ENCODE measurements around the gene DCAF16.

Gene DCAF16

DNA sequence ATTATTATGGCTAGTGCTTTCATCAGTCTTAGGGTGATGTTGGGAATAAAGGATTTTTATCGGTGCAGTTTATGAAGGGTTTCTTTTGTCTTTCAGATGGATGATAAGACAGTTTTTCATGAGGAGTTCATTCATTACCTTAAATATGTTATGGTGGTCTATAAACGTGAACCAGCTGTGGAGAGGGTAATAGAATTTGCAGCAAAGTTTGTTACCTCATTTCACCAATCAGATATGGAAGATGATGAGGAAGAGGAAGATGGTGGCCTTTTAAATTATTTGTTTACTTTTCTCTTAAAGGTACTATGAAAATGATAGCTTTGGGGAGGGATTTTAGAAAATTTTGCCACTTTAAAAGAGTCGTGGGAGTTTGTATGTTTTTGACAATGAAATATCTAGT lies 1.6 kb upstream of the DCAF16 start:
- Histone ChIP-seq H3K27ac (ENCODE audit: low read length) (no peak overlapping the region), H3K4me3 (ENCODE audit: low read length) (peak overlapping the region; percentile 99), H3K4me1 (ENCODE audit: insufficient read depth, low read length) (peaks cover 12% of the 10 kb centered on the region), H3K9ac (ENCODE audit: low read depth, low read length) (peak overlapping the region; percentile 99), H3K36me3 (ENCODE audit: insufficient read depth, low read depth, low read length) (peaks cover 44% of the 10 kb centered on the region), H3K27me3 (ENCODE audit: insufficient read depth, low read length) (no peaks in the 10 kb centered on the region), H3K9me3 (ENCODE audit: insufficient read depth, low read depth, low read length) (no peaks in the 10 kb centered on the region)

DNA sequence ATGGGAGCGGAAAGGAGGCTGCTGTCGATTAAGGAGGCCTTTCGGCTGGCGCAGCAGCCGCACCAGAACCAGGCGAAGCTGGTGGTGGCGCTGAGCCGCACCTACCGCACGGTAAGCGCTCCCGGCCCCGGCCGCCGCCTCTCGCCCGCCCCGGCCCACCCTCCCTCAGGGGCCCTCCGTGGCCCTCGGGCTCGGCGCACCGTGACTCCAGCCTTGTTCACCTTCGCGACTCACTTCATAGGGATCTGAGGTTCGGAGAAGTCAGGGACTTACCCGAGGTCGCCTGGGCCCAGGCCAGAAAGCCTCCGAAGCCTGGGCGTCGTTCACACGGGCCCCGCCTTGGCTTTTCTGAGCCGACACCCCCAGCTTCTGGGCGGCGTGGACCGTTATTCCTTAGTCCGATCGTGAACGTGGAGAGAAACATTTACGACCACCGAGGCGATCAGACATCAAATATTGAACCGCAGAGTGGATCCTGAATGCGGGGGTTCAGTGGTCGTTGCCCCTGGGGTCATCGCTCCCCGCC lies 584 bp upstream of the DCAF16 start:
- Histone ChIP-seq H3K4me1 (ENCODE audit: insufficient read depth, low read length) (peaks cover 18% of the 10 kb centered on the region), H3K4me3 (ENCODE audit: low read length) (peak overlapping the region; percentile 99), H3K27ac (ENCODE audit: low read length) (peak overlapping the region; percentile 9), H3K27me3 (ENCODE audit: insufficient read depth, low read length) (no peaks in the 10 kb centered on the region), H3K9ac (ENCODE audit: low read depth, low read length) (peak overlapping the region; percentile 99), H3K9me3 (ENCODE audit: insufficient read depth, low read depth, low read length) (no peaks in the 10 kb centered on the region), H3K36me3 (ENCODE audit: insufficient read depth, low read depth, low read length) (peaks cover 37% of the 10 kb centered on the region)

DNA sequence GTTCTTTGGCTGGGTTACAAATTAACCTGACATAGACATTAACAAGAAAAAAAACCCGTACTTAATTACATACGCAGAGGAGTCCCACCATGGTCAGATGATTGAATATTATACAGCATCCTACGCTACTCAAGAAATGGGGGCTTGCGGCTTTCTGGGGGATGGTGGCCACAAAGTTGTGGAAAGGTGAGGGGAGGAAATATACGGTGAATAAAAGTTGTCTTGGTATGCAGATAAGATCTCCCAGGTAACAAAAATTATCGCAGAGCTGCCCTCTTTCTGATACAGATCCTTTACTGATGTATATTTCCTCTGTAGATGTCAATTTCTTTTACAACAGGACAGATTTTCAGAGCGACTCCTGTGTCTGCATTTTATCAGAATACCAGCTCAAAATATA lies 890 bp downstream of the DCAF16 start:
- Histone ChIP-seq H3K9me3 (ENCODE audit: insufficient read depth, low read depth, low read length) (no peaks in the 10 kb centered on the region), H3K9ac (ENCODE audit: low read depth, low read length) (peak overlapping the region; percentile 99), H3K36me3 (ENCODE audit: insufficient read depth, low read depth, low read length) (peaks cover 35% of the 10 kb centered on the region), H3K27me3 (ENCODE audit: insufficient read depth, low read length) (no peaks in the 10 kb centered on the region), H3K4me1 (ENCODE audit: insufficient read depth, low read length) (peaks cover 18% of the 10 kb centered on the region), H3K4me3 (ENCODE audit: low read length) (peak overlapping the region; percentile 99), H3K27ac (ENCODE audit: low read length) (peak overlapping the region; percentile 89)

DNA sequence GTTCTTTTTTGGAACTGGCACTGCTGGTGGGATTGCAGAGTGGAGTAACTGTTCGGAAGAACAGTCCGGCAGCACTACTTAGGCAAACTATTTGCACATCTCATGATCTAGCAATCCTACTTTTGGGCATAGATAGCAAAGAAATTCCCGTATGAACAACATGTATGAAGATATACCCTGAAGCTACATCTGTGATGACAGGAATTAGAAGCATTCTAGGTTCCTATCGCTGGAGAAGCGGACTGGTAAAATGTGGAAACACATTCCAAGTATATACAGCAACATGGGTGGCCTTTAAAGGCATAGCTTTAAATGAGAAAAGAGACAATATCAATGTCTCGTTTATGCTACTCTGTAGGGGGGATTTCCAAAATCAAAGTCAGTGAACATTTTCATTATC lies 3.1 kb downstream of the DCAF16 start:
- Histone ChIP-seq H3K27ac (ENCODE audit: low read length) (no peak overlapping the region), H3K4me1 (ENCODE audit: insufficient read depth, low read length) (peaks cover 18% of the 10 kb centered on the region), H3K9me3 (ENCODE audit: insufficient read depth, low read depth, low read length) (no peaks in the 10 kb centered on the region), H3K27me3 (ENCODE audit: insufficient read depth, low read length) (no peaks in the 10 kb centered on the region), H3K9ac (ENCODE audit: low read depth, low read length) (peak overlapping the region; percentile 57; the same call in 1 of the 2 replicates), H3K36me3 (ENCODE audit: insufficient read depth, low read depth, low read length) (peaks cover 50% of the 10 kb centered on the region), H3K4me3 (ENCODE audit: low read length) (peak overlapping the region; percentile 99)

DNA sequence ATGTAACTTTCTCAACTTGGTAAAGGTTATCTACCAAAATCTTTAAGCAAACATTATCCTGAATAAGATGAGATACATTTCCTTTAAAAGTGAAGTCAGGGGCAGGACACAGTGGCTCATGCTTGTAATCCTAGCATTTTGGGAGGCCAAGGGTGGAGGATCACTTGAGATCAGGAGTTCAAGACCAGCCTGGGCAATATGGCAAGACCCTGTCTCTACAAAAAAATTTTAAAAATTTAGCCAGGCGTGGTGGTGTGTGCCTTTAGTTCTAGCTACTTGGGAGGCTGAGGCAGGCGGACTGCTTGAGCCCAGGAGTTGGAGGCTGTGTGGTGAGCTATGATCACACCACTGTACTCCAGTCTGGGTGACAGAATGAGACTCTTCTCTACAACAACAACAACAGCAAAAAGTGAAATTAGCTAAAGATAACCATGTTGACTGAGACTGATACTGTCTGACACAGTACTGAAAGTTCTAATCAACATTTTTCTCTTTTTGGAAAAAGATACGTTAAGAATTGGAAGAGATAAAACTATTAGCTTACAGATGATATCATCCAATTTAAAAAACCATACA lies 4.9 kb downstream of the DCAF16 start:
- no peak overlapping the region for H3K4me3 ChIP-seq (ENCODE audit: low read length)
- no peaks in the 10 kb centered on the region for H3K27me3 ChIP-seq (ENCODE audit: insufficient read depth, low read length)
- no peak overlapping the region for H3K9ac ChIP-seq (ENCODE audit: low read depth, low read length)
- peaks cover 18% of the 10 kb centered on the region for H3K4me1 ChIP-seq (ENCODE audit: insufficient read depth, low read length)
- H3K27ac ChIP-seq (ENCODE audit: low read length), result no peak overlapping the region
- peaks cover 66% of the 10 kb centered on the region for H3K36me3 ChIP-seq (ENCODE audit: insufficient read depth, low read depth, low read length)
- H3K9me3 ChIP-seq (ENCODE audit: insufficient read depth, low read depth, low read length), result no peaks in the 10 kb centered on the region

DNA sequence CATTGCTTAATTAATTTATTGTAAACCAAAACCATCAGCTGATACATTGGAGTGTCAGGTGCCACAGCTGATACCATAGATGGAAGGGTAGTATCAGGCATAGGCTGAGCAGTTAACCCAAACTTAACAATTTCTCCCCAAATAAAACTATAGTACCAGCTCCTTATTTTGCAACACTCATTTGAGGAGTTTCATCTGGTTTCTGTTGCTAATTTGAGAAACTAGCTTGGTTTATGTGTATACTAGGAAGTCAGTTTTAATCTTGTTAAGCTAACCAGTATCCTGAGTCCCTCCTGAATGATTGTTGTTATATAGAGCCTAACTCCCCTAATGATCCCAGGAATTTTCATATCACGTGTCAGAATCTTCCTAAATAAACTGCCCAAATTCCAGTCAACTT lies 12.7 kb downstream of the DCAF16 start:
- H3K9ac ChIP-seq (ENCODE audit: low read depth, low read length), result no peak overlapping the region
- H3K27me3 ChIP-seq (ENCODE audit: insufficient read depth, low read length), result no peaks in the 10 kb centered on the region
- H3K4me1 ChIP-seq (ENCODE audit: insufficient read depth, low read length), result no peaks in the 10 kb centered on the region
- peaks cover 36% of the 10 kb centered on the region for H3K36me3 ChIP-seq (ENCODE audit: insufficient read depth, low read depth, low read length)
- H3K27ac ChIP-seq (ENCODE audit: low read length), result no peak overlapping the region
- H3K4me3 ChIP-seq (ENCODE audit: low read length), result no peak overlapping the region
- H3K9me3 ChIP-seq (ENCODE audit: insufficient read depth, low read depth, low read length), result no peaks in the 10 kb centered on the region

DNA sequence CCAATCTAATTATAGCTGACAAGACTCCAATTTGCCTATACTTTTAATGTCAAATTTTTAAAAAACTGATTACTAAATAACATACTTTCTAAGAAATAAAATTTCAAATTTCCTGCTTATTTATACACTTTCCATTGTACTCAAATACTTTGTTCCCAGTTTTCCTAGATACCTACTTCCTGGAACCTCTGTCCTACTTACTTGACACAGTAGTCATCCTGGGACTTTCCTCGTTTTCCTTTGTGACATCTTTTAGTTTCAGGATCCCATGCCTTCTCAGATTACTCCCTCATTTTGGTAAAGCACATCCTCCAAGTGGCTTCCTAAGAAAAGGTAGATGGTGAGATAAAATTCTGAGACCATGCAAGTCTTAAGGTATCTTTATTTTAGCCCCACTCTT lies 15.8 kb downstream of the DCAF16 start:
- Histone ChIP-seq H3K27ac (ENCODE audit: low read length) (no peak overlapping the region), H3K9me3 (ENCODE audit: insufficient read depth, low read depth, low read length) (0 out of 2 replicates have a peak, but pooled peaks cover 3% of the 10 kb centered on the region), H3K4me3 (ENCODE audit: low read length) (no peak overlapping the region), H3K36me3 (ENCODE audit: insufficient read depth, low read depth, low read length) (peaks cover 11% of the 10 kb centered on the region; the same call in 1 of the 2 replicates), H3K9ac (ENCODE audit: low read depth, low read length) (no peak overlapping the region), H3K4me1 (ENCODE audit: insufficient read depth, low read length) (no peaks in the 10 kb centered on the region), H3K27me3 (ENCODE audit: insufficient read depth, low read length) (no peaks in the 10 kb centered on the region)

DNA sequence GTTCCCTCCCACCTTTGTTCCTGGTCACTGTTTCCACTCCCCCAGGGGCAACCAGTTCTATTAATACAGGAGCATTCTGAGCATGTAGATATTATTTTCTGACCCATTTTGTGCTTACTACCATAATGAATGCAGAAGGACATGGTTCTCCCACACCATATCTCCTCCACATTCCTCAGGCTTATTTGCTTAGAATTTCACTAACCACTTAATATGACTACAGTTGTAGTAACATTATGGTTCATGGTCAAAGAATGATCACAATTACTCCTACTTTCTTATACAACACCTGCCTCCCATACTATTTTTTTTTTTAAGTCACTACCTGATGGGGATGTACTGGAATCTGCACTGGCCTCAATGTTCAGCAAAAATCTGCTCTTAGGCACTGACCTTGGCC lies 21.6 kb downstream of the DCAF16 start:
- H3K27me3 ChIP-seq (ENCODE audit: insufficient read depth, low read length), result no peaks in the 10 kb centered on the region
- H3K9ac ChIP-seq (ENCODE audit: low read depth, low read length), result no peak overlapping the region
- H3K4me3 ChIP-seq (ENCODE audit: low read length), result no peak overlapping the region
- H3K36me3 ChIP-seq (ENCODE audit: insufficient read depth, low read depth, low read length), result peaks cover 4% of the 10 kb centered on the region; the same call in 1 of the 2 replicates
- no peak overlapping the region for H3K27ac ChIP-seq (ENCODE audit: low read length)
- H3K9me3 ChIP-seq (ENCODE audit: insufficient read depth, low read depth, low read length), result 0 out of 2 replicates have a peak, but pooled peaks cover 3% of the 10 kb centered on the region
- H3K4me1 ChIP-seq (ENCODE audit: insufficient read depth, low read length), result no peaks in the 10 kb centered on the region

DNA sequence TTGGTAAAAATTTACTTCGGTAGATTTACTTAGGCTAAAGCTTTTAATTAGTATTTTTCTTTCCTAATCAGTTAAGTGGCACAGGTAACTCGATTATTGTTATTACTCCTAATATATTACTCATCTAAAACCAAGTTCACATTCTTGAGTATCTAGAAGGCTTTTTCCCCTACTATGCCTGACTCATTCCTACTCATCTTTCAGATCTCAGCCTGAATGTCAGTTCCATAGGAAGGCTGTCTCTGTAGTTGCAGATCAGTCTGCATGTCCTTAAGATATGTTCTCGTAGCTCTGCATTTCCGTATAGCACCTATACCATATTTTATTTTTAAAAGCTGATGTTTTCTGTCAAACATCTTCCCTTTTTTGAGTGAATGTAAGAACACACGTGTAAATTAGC lies 23.2 kb downstream of the DCAF16 start:
- peaks cover 14% of the 10 kb centered on the region for H3K27me3 ChIP-seq (ENCODE audit: insufficient read depth, low read length)
- no peaks in the 10 kb centered on the region for H3K4me1 ChIP-seq (ENCODE audit: insufficient read depth, low read length)
- 0 out of 2 replicates have a peak, but pooled peaks cover 3% of the 10 kb centered on the region for H3K9me3 ChIP-seq (ENCODE audit: insufficient read depth, low read depth, low read length)
- no peak overlapping the region for H3K4me3 ChIP-seq (ENCODE audit: low read length)
- no peak overlapping the region for H3K9ac ChIP-seq (ENCODE audit: low read depth, low read length)
- H3K36me3 ChIP-seq (ENCODE audit: insufficient read depth, low read depth, low read length), result no peaks in the 10 kb centered on the region
- H3K27ac ChIP-seq (ENCODE audit: low read length), result no peak overlapping the region

DNA sequence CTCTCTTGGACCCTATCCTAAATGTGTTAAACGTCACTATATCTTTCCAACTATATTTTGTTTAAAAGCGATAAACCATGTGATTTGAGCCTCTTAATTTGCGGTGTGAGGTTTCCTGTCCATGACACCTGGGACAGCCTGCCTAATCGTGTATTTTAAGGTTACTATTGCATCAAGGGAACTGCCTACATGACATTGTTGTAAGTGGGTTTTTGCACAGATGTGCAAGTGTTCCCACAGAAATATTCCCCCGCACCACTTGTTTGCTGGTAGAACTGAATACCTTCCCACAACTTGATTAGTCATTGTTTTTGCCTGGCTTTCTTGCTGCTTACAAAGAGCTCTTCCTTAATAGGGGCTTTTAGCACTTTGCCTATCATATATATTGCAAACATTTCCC lies 24.0 kb downstream of the DCAF16 start:
- no peak overlapping the region for H3K4me3 ChIP-seq (ENCODE audit: low read length)
- H3K9me3 ChIP-seq (ENCODE audit: insufficient read depth, low read depth, low read length), result no peaks in the 10 kb centered on the region
- no peaks in the 10 kb centered on the region for H3K4me1 ChIP-seq (ENCODE audit: insufficient read depth, low read length)
- H3K27me3 ChIP-seq (ENCODE audit: insufficient read depth, low read length), result peaks cover 21% of the 10 kb centered on the region
- H3K27ac ChIP-seq (ENCODE audit: low read length), result no peak overlapping the region
- no peak overlapping the region for H3K9ac ChIP-seq (ENCODE audit: low read depth, low read length)
- H3K36me3 ChIP-seq (ENCODE audit: insufficient read depth, low read depth, low read length), result no peaks in the 10 kb centered on the region

DNA sequence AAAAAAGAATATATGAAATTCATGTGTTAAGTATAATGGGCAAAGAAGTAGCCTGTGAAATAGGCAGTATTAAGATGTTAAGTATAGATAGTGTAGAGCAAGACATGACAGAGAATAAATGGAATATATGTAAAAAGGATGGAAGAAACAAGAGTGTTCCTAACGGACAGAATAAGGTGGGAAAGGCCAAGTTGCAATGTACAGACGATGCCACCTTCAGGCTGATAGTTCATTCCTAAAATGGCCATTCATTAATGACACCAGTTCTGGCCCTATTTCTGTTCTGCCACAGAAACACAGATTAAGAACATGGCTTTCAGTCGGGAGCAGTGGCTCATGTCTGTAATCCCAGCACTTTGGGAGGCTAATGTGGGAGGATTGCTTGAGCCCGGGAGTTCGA lies 24.7 kb downstream of the DCAF16 start:
- peaks cover 28% of the 10 kb centered on the region for H3K27me3 ChIP-seq (ENCODE audit: insufficient read depth, low read length)
- no peak overlapping the region for H3K9ac ChIP-seq (ENCODE audit: low read depth, low read length)
- H3K36me3 ChIP-seq (ENCODE audit: insufficient read depth, low read depth, low read length), result no peaks in the 10 kb centered on the region
- no peak overlapping the region for H3K27ac ChIP-seq (ENCODE audit: low read length)
- no peak overlapping the region for H3K4me3 ChIP-seq (ENCODE audit: low read length)
- H3K9me3 ChIP-seq (ENCODE audit: insufficient read depth, low read depth, low read length), result no peaks in the 10 kb centered on the region
- H3K4me1 ChIP-seq (ENCODE audit: insufficient read depth, low read length), result 0 out of 2 replicates have a peak, but pooled peaks cover under 1% of the 10 kb centered on the region

Measured in iPS-20b (cell line).